Measurements from ENCODE around the gene ROCK2.

GRCh38 chr2:11270891-11271290, 73.5 kb downstream of the ROCK2 start:
- TF ChIP-seq EGR1 (IDR thresholded peaks at IDR 0.05; ENCODE audit: low read depth in 2 of 2) (no peak), CTCF (IDR thresholded peaks at IDR 0.05; ENCODE audit: low read depth, low read length, missing input control) (no peak), GABPA (IDR thresholded peaks at IDR 0.05 in 1 of 2, conservative IDR thresholded peaks at IDR 0.05 in 1 of 2) (no peak), MAX (IDR thresholded peaks at IDR 0.05) (no peak), RXRA (IDR thresholded peaks at IDR 0.05) (no peak), HNF4G (IDR thresholded peaks at IDR 0.05) (no peak)
